Stimulated activated CD8-positive, alpha-beta memory T cell treated with anti-CD3 and anti-CD28 coated beads, Interleukin-15, amount 100 ng/mL, for 24 hours (primary cell): ENCODE data around the gene FAM13A.
"Not testable (repeated sequence)": the region's sequence is repeated elsewhere in the genome, so short reads cannot be mapped to it uniquely, and the experiment has no call there.

Experiments
- DNase-seq: peaks from one replicate; pipeline ENCODE4 v3.0.0-alpha.2; 2020; ENCODE audit warnings: low read depth

The FAM13A gene

GRCh38 chr4:89042055-89042454, 14.9 kb downstream of the FAM13A start:
- DNase-seq: no peak

DNA sequence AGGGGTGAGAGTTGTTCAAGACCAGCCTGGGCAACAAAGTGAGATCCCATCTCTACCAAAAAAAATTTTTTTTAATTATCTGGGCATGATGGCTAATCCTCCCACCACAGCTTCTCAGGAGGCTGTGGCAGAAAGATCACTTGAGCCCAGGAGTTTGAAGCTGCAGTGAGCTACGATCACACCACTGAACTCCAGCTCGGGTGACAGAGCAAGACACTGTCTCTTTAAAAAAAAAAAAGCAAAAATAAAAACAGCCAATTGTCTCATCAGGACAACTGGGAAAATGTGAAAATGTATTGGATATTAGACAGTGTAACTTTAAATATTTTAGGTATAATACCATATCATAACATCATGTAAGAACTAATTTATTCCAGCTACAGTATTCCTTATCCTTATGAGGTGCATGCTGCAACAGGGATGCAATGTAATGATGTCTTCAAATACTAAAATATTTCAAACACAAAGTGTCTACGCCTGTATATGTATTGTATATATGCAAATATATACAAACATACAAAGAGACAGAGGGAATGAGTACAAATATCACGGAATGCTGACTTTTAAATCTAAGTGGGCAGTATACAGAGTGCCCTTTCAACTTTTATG, 17.2 kb downstream of the FAM13A start:
- no peak for DNase-seq

GRCh38 chr4:89036535-89036934, 20.4 kb downstream of the FAM13A start:
- no peak for DNase-seq

- DNase-seq: no peak
Observed at GRCh38 chr4:89031272-89031671, 25.7 kb downstream of the FAM13A start.

GRCh38 chr4:89029591-89029990, 27.4 kb downstream of the FAM13A start:
- no peak for DNase-seq

DNA sequence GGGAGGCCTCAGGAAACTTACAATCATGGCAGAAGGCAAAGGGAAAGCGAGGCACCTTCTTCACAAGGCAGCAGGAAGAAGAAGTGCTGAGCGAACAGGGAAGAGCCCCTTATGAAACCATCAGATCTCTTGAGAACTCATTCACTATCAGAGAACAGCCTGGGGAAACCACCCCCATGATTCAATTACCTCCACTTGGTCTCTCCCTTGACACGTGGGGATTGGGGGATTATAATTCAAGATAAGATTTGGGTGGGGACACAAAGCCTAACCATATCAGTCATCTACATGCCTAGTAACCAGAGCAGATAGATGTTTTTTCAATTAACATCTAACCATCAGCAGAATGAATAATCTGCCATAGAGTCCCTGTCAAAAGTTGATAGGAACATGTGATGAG, 30.4 kb downstream of the FAM13A start:
- DNase-seq: no peak

DNA sequence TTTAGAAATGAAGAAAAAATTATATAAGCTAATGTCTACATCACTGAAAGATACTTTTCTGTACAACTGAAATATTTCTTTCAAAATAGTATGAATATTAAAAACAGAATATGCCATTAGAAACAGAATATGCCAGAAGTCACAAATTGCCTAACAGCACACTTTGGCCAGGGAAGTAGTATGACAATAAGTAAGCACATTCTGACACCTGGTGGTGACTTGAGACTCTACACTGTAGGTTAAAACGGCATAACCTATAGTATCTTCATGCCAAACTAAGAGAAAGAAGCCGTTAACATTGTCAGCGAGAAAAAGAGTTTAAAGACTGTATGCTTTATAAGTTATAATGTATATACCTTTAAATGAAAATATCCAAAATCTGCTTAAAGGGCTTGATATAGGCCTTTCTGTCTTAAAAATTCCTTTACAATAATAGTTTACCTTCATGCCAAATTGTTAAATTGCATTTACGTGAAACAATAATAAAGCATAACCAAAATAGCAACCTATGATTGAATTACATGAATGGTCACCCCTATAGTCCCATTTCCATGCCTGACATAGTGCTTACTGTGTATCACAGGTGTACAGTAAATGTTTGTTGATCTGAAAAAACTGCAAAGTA, 32.8 kb downstream of the FAM13A start:
- DNase-seq: no peak

DNA sequence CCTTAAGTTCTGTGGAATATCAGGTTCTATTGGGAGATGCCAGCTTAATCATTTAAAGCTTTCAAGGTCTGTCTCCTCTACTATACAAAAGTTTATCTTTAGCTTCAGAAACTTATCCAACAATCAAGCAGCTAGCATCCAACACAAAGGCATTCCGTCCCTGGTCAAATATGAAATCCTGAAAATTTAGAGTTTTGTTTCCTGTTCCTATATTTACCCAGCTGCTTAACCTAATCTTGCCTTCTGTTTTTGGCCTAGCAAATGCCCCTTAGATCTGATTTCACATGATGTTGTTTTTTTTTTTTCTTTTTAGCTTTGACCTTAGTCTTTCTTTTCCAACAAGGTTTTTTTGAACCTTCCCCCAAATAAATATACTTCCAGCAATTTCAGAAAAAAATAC, 33.8 kb downstream of the FAM13A start:
- DNase-seq: no peak

- DNase-seq: no peak
Observed at GRCh38 chr4:89022426-89023128, 34.4 kb downstream of the FAM13A start.

GRCh38 chr4:89021684-89022083, 35.3 kb downstream of the FAM13A start:
- no peak for DNase-seq

DNA sequence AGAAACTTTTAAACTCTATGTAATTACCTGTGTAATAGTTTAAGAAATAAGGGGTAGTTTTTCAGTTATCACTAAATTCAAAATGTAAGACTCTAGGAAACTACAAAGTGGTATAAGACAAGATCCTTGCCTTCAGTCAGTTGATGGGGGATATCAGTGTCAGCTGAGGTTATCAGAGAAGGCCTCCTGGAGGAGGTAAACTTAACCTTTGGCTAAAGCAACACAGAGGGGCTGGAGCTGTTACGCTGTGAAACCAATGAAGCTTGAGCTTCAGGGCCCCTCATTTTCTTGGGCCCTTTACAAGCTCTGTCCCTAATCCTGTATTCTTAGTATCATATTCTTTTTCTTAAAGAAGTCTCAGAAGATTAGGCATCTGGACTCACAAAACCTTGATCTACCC, 35.9 kb downstream of the FAM13A start:
- no peak for DNase-seq

GRCh38 chr4:89014897-89015296, 42.1 kb downstream of the FAM13A start:
- DNase-seq: not testable (repeated sequence)

DNA sequence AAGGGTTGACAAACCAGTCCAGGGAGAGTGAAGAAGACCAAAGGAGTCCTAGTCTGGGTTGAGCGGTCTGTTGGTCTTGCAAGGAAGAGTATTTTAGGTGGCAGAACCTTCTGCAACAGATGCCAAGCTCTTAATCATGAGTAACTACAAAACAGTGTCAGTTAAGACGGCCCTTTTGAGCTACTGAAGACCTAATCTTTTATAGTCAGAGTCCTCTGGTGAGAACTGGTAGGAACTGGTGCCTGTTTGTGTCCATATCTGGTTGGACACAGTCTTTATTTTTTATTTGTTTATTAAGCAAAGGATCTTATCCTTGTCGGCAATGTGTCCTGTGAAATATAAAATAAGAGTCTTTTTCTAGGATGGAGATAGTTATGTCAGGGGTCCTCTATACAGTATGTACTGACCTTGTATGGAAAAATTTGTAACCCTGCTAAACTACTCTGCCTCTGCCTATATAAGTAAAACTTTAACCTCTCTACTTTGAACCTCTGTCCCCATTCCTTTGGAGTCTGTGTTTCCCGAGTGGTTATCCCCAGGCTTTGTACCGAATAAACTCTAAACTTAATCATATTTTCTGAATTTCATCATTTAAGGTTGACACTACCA, 47.1 kb downstream of the FAM13A start:
- DNase-seq: no peak

GRCh38 chr4:89009115-89009514, 47.9 kb downstream of the FAM13A start:
- no peak for DNase-seq

- no peak for DNase-seq
Observed at GRCh38 chr4:89008166-89008565, 48.8 kb downstream of the FAM13A start.

- no peak for DNase-seq
Observed at GRCh38 chr4:89007338-89007939, 49.5 kb downstream of the FAM13A start.

GRCh38 chr4:89006307-89006706, 50.7 kb downstream of the FAM13A start:
- no peak for DNase-seq

- not testable (repeated sequence) for DNase-seq
Observed at GRCh38 chr4:89005066-89005465, 51.9 kb downstream of the FAM13A start.

DNA sequence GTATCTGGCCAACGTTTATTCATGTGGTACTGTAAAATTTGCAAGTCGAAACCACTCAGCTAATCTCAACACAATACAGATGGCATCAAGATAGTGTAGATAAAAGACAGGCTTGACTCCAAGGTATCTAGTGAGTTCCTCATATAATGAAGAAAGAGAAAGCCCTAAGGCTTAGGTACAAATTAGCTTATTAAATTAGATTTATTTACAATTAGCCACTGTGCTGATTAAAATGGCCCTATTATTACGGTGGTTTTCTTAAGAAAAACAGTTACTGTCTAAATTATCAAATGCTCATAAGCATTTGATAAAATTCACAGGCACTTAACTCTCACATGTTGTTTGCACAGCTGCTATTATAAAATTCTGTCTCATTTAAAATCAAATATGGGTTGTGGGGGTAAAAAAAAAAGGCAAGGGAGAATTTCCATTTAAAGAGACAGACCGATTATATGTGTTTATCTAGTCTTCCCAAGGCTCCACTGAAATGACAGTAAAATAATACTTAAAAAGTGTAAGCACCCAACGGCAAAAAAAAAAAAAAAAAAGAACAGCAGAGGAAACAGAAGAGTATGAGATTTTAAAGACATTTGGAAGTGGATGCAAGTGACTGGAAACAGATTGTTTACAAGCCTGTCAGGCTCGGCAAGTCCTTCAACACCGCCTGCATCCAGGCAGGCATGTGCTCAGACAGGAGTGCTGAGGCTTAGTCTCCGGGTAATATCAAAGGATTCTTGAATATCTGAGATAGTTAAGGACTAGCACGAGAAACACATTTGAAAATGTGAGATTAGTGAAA, 55.1 kb downstream of the FAM13A start:
- no peak for DNase-seq

- DNase-seq: no peak
Observed at GRCh38 chr4:89000844-89001360, 56.1 kb downstream of the FAM13A start.

- no peak for DNase-seq
Observed at GRCh38 chr4:89000382-89000781, 56.6 kb downstream of the FAM13A start.
